ENCODE results near the gene ZNF674. TPM values are rescaled to one million over a fixed set of nuclear protein-coding genes. Genes with fewer than 3 reads are reported as not detected.

ZNF674 gene
- total and polyA plus RNA-seq, 2 experiments from 2014 or later, result 1.3 to 1.8 TPM

DNA sequence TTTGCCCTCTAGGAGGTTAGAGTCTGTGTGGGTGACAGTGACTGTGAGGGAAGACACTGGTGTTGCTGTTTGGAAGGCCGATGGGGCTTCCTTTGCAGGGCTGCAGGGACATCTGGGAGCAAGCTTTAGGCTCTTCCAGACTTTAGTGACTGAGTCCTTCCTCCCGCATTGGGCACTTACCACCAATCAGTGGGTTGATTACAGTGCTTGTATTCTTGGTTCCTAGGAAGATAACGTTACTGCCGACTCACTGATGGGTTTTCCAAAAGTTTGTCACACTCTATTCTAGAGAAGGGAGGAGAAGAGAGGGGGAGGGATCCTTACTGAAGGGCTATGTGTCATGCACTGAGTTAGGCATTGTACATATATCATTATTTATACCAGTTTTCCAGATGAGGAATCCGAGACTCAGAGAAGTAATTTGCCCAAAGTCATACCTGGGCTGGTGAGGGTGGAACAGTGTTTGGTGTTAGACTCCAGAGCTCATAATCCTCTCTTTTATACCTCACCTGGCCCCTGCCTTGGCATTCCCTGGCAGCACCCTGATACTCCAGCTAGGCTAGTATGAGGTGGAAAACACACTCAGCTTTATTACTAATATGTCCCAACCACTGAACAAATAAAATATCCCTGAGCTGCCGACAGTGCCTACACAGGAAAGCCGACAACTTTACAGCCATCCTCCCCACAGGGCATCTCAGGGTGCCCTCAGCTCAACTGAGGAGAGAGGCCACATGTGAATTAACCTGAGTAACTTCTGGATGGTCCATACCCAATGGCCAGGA, 32.2 kb upstream of the ZNF674 start:
- peak in 1 of 2 donors; percentile 38 for DNase-seq (ENCODE audit: low read depth in 1 of 2, low spot score in 1 of 2)
- TF ChIP-seq CTCF (IDR thresholded peaks at IDR 0.05; ENCODE audit: low read depth, low read length), result no peak
- Histone ChIP-seq H3K4me3 (no peak overlapping the region), H3K27me3 (peaks cover 11% of the 10 kb centered on the region), H3K36me3 (no peaks in the 10 kb centered on the region), H3K4me1 (ENCODE audit: low read depth) (no peaks in the 10 kb centered on the region), H3K27ac (no peak overlapping the region), H3K9me3 (ENCODE audit: low read depth) (no peaks in the 10 kb centered on the region)

DNA sequence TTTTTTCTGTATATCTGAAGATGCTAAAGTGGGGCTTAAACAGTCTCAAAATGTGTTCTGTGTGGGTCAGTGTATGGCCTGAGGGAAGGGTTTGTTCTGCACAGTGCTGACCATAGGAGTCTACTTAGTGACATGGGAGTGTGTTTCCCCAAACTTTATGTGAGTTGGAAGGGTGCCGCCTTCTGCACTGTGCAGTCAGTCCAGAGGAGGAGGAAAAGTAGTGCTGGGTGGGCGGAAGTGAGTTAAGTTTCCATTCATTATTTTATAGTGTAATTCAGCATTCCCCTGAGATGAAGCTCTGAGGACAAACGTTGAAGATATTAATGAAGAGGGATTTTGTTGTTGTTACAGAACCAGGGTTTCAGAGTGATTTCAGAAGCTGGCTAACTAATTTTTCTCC, 31.2 kb upstream of the ZNF674 start:
- no peaks in the 10 kb centered on the region for H3K9me3 ChIP-seq (ENCODE audit: low read depth)
- peaks cover 11% of the 10 kb centered on the region for H3K27me3 ChIP-seq
- H3K36me3 ChIP-seq, result no peaks in the 10 kb centered on the region
- H3K4me1 ChIP-seq (ENCODE audit: low read depth), result no peaks in the 10 kb centered on the region
- no peak overlapping the region for H3K27ac ChIP-seq
- TF ChIP-seq CTCF (IDR thresholded peaks at IDR 0.05; ENCODE audit: low read depth, low read length), result no peak
- H3K4me3 ChIP-seq, result no peak overlapping the region
- peak in 1 of 2 donors; percentile 54 for DNase-seq (ENCODE audit: low read depth in 1 of 2, low spot score in 1 of 2)

DNA sequence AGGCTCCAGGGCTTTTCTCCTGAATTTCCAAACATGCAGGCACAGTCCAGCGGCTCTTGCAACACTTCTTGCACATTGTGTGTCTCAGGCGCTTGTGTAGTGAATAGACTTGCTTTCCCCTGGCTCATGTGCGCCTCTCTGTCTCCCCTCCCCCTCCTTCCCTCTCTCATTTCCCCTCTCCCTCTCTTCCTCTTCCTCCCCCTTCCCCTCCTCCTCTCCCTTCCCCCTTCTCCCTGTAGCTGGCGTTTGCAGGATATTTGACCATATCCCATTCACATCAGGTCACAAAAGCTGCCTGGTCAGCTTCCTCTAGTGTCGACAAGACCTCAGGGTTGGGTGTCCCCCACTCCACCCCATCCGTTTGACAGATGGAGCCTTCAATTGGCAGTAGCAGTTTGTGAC, 30.8 kb upstream of the ZNF674 start:
- Histone ChIP-seq H3K4me3 (no peak overlapping the region), H3K9me3 (ENCODE audit: low read depth) (no peaks in the 10 kb centered on the region), H3K27ac (no peak overlapping the region), H3K27me3 (peaks cover 11% of the 10 kb centered on the region), H3K36me3 (no peaks in the 10 kb centered on the region), H3K4me1 (ENCODE audit: low read depth) (no peaks in the 10 kb centered on the region)
- no peak for TF ChIP-seq CTCF (IDR thresholded peaks at IDR 0.05; ENCODE audit: low read depth, low read length)
- peak in 1 of 2 donors; percentile 74 for DNase-seq (ENCODE audit: low read depth in 1 of 2, low spot score in 1 of 2)

- no peaks in the 10 kb centered on the region for H3K4me1 ChIP-seq (ENCODE audit: low read depth)
- no peak overlapping the region for H3K27ac ChIP-seq
- TF ChIP-seq CTCF (IDR thresholded peaks at IDR 0.05; ENCODE audit: low read depth, low read length), result no peak
Observed at GRCh38 chrX:46575586-46575985, 30.4 kb upstream of the ZNF674 start.

GRCh38 chrX:46574774-46575381, 29.7 kb upstream of the ZNF674 start:
- Histone ChIP-seq H3K27me3 (peaks cover 11% of the 10 kb centered on the region), H3K4me3 (peak overlapping the region; percentile 49), H3K27ac (no peak overlapping the region), H3K36me3 (no peaks in the 10 kb centered on the region), H3K4me1 (ENCODE audit: low read depth) (no peaks in the 10 kb centered on the region), H3K9me3 (ENCODE audit: low read depth) (no peaks in the 10 kb centered on the region)
- TF ChIP-seq CTCF (IDR thresholded peaks at IDR 0.05; ENCODE audit: low read depth, low read length), result no peak
- peak; percentile 29 to 50 for DNase-seq (ENCODE audit: low read depth in 1 of 2, low spot score in 1 of 2)

More at GRCh38 chrX:46575586-46575985, 30.4 kb upstream of the ZNF674 start:
- Histone ChIP-seq H3K36me3 (no peaks in the 10 kb centered on the region), H3K9me3 (ENCODE audit: low read depth) (no peaks in the 10 kb centered on the region), H3K27me3 (peaks cover 11% of the 10 kb centered on the region), H3K4me3 (no peak overlapping the region)
- DNase-seq (ENCODE audit: low read depth in 1 of 2, low spot score in 1 of 2), result no peak
